Right ventricle myocardium superior (tissue), 1 donor: ENCODE measurements around the gene TUFM. TPM values are rescaled to one million over a fixed set of nuclear protein-coding genes. Genes with fewer than 3 reads are reported as not detected.
"Not testable (repeated sequence)": the region's sequence is repeated elsewhere in the genome, so short reads cannot be mapped to it uniquely, and the experiment has no call there.

ENCODE experiments used
- ATAC-seq: fragments of 200-7000 bp; cut with Tn5 transposase; one replicate; pipeline ENCODE4 v1.9.1; 2020; ENCODE audit warnings: mild to moderate bottlenecking; ENCODE audit not compliant: poor library complexity
- DNase-seq: peaks from one replicate; pipeline ENCODE4 v3.0.0-alpha.2; 2020
- intact Hi-C: fragments of 100-400 bp; cut with DNase I; formaldehyde crosslinking; loops from one replicate; pipeline ENCODE4 v1.11.2; 2022
- microRNA-seq: library from miRNA; unstranded; fragments of <30 nt; microRNA quantifications from one replicate; pipeline ENCODE4 v1.2.0, GENCODE V29; 2020
- total RNA-seq: library from RNA; stranded (reverse); fragmentation: NEBNext Ultra II Directional; extraction: Animal tissue kit (Norgen Biotek cat#: 25700); gene quantifications from one replicate; pipeline ENCODE4 v1.2.1, GENCODE V29; 2021
- donor health status: DM: no; HTN: yes; CAD: no; lungs with severe emphysema.

The TUFM gene
- total RNA-seq, 1 donor from 2014 or later = 253 TPM

- no peak for DNase-seq
- intact Hi-C loops = no loop called here
These were observed 22.8 kb downstream of the TUFM start for GRCh38 chr16:28823291-28823872.

GRCh38 chr16:28822520-28823290 lies 23.4 kb downstream of the TUFM start, which contains the start of gene ATXN2L:
Gene ATXN2L, plus strand, starts transcription at chr16:28822999. Its CDS starts 261 bp downstream, at chr16:28823260.
- intact Hi-C loops = no loop called here
- peak; percentile 85 for ATAC-seq
- DNase-seq = peak; percentile 96

More at GRCh38 chr16:28823291-28823872, 22.8 kb downstream of the TUFM start:
- peak; percentile 1 for ATAC-seq

- no peak for ATAC-seq
- DNase-seq = no peak
- intact Hi-C loops = no loop called here
These were observed 24.2 kb downstream of the TUFM start for GRCh38 chr16:28821874-28822519.

GRCh38 chr16:28820546-28820945 lies 25.6 kb downstream of the TUFM start:
- ATAC-seq, DNase-seq, intact Hi-C loops: not testable (repeated sequence)

- ATAC-seq = no peak
- no peak for DNase-seq
- intact Hi-C loops = no loop called here
These were observed 26.1 kb downstream of the TUFM start for GRCh38 chr16:28820016-28820415.

- DNase-seq, intact Hi-C loops: not testable (repeated sequence)
- ATAC-seq = peak; percentile 50
These were observed 38.6 kb downstream of the TUFM start for GRCh38 chr16:28807445-28808120.

- DNase-seq, intact Hi-C loops: not testable (repeated sequence)
- peak; percentile 94 for ATAC-seq
These were observed 43.7 kb downstream of the TUFM start for GRCh38 chr16:28802235-28803019.

Small RNA genes lying within 50 kb of the gene (microRNA-seq; reads per million reads assigned to microRNA genes)
- gene MIR4721 = not detected

Other genes starting within 250 kb of the TUFM start
- gene SULT1A2, start 249.3 kb downstream of the TUFM start, total RNA-seq = 1.0 TPM
- 13.1 TPM for gene SULT1A1, start 236.3 kb downstream of the TUFM start, total RNA-seq
- gene NPIPB8, start 208.3 kb downstream of the TUFM start, total RNA-seq = not detected
- 378 TPM for gene EIF3C, start 134.9 kb downstream of the TUFM start, total RNA-seq
- 0.19 TPM for gene NPIPB9, start 94.6 kb downstream of the TUFM start, total RNA-seq
- 43.9 TPM for gene ATXN2L, start 23.3 kb downstream of the TUFM start, total RNA-seq
- gene SH2B1, start 17.5 kb upstream of the TUFM start, total RNA-seq = 40.2 TPM
- gene ATP2A1, start 32.1 kb upstream of the TUFM start, total RNA-seq = not detected
- gene RABEP2, start 78.9 kb upstream of the TUFM start, total RNA-seq = 18.2 TPM
- gene CD19, start 85.6 kb upstream of the TUFM start, total RNA-seq = not detected
- gene NFATC2IP, start 104.6 kb upstream of the TUFM start, total RNA-seq = 15.8 TPM
- 15.3 TPM for gene SPNS1, start 128.4 kb upstream of the TUFM start, total RNA-seq
- 2.4 TPM for gene LAT, start 138.7 kb upstream of the TUFM start, total RNA-seq